Uterus (tissue), 2 donors: Measurements from ENCODE around the gene ADCY10.

Source experiments
- POLR2A ChIP-seq, 2 donors: fragments of 450-650 bp; IDR thresholded peaks; one replicate each; pipeline ENCODE4 v1.6.1; 2016; ENCODE audit warnings: antibody characterized with exemption in 2 of 2, mild to moderate bottlenecking in 1 of 2, moderate library complexity in 1 of 2
- TF ChIP-seq, protein P1 (sequence below), 4 experiments: fragments of 200-600 bp in 2 of 4; fragments of 450-650 bp in 2 of 4; sonication (generic) in 2 of 4; IDR thresholded peaks; one replicate each; pipeline ENCODE4 v1.5.1; 2016 to 2019; ENCODE audit warnings: antibody characterized with exemption in 4 of 4, mild to moderate bottlenecking in 2 of 4, moderate library complexity in 1 of 4

DNA sequence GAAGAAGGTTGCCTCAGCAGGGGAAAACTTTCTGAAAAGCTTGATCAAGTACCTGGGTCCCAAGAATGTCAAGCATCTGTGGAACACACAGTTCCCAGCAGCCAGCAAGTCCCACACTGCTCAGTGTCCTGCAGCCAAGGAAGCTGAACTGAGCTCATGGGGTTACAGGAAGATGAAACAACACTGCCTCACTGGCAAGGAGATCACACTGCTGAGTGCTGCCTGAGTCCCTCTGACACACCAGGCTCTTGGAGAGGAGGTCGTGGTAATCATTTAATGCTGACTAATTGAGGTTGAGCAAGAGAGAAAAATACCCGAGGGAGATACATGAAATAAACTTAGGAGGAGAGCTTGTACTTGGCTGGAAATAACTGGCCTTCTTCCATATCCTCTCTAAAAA lies 116.9 kb downstream of the ADCY10 start:
- TF ChIP-seq, protein P1, sequence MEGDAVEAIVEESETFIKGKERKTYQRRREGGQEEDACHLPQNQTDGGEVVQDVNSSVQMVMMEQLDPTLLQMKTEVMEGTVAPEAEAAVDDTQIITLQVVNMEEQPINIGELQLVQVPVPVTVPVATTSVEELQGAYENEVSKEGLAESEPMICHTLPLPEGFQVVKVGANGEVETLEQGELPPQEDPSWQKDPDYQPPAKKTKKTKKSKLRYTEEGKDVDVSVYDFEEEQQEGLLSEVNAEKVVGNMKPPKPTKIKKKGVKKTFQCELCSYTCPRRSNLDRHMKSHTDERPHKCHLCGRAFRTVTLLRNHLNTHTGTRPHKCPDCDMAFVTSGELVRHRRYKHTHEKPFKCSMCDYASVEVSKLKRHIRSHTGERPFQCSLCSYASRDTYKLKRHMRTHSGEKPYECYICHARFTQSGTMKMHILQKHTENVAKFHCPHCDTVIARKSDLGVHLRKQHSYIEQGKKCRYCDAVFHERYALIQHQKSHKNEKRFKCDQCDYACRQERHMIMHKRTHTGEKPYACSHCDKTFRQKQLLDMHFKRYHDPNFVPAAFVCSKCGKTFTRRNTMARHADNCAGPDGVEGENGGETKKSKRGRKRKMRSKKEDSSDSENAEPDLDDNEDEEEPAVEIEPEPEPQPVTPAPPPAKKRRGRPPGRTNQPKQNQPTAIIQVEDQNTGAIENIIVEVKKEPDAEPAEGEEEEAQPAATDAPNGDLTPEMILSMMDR (IDR thresholded peaks at IDR 0.05): no peak
- no peak for TF ChIP-seq POLR2A (IDR thresholded peaks at IDR 0.05)
